Activated T-cell treated with anti-CD3 and anti-CD28 coated beads, Interleukin-2, amount 50 U/mL, for 72 hours (primary cell): ENCODE data around the gene GPLD1. TPM values are rescaled to one million over a fixed set of nuclear protein-coding genes. Genes with fewer than 3 reads are reported as not detected.

ENCODE experiments used
- ATAC-seq, 2 donors: fragments of 150-1000 bp; cut with Tn5 transposase; replicated peaks in 1 of 2; 2 replicates each; pipeline ENCODE4 v1.10.0; 2021; ENCODE audit warnings: moderate library complexity in 2 of 2, mild to moderate bottlenecking in 1 of 2
- DNase-seq, 2 donors: peaks; one replicate each; pipeline ENCODE4 v3.0.0; 2021 to 2022; ENCODE audit warnings: mixed read lengths in 1 of 2
- H3K27ac Mint-ChIP-seq: one replicate; pipeline ENCODE4 v1.8.0; 2022; ENCODE audit warnings: mild to moderate bottlenecking, moderate library complexity, mixed read lengths
- H3K27me3 Mint-ChIP-seq: one replicate; pipeline ENCODE4 v1.8.0; 2022; ENCODE audit warnings: low read depth, mixed read lengths
- H3K36me3 Mint-ChIP-seq, 2 donors: one replicate each; pipeline ENCODE4 v1.8.0; 2022; ENCODE audit warnings: mixed read lengths in 2 of 2, mild to moderate bottlenecking in 1 of 2; ENCODE audit not compliant: insufficient read depth in 2 of 2
- H3K4me1 Mint-ChIP-seq: one replicate; pipeline ENCODE4 v1.8.0; 2022; ENCODE audit warnings: low read depth, mixed read lengths
- H3K4me3 Mint-ChIP-seq, 2 donors: one replicate each; pipeline ENCODE4 v1.8.0; 2022; ENCODE audit warnings: mild to moderate bottlenecking in 2 of 2, mixed read lengths in 2 of 2, moderate library complexity in 2 of 2
- H3K9me3 Mint-ChIP-seq, 2 donors: one replicate each; pipeline ENCODE4 v1.8.0; 2022; ENCODE audit warnings: mixed read lengths in 2 of 2
- total RNA-seq, 2 donors: library from RNA; stranded (reverse); gene quantifications; one replicate each; pipeline ENCODE4 v1.2.3, GENCODE V29; 2022

The GPLD1 gene
- total RNA-seq, 2 donors from 2014 or later: 0.51 to 0.82 TPM

DNA sequence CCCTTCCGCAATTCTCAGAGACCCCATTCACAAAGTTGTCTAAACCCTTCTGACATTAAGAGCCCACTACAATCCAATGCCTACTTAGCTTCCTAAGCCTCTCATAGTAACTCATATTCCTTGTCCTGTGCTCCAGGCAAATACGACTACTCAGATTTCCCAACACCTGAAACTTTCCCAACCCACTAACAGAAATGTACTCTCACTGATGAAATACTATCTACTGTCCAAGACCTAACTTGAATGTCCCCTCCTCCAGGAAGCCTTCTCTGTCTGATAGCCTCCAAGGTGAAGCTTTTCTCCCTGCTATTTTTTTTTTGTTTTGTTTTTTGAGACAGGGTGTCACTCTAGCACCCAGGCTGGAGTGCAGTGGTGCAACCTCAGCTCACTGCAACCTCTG, 30.4 kb downstream of the GPLD1 start:
- H3K27ac Mint-ChIP-seq: no peak overlapping the region
- H3K4me3 Mint-ChIP-seq: no peak overlapping the region
- no peaks in the 10 kb centered on the region for H3K4me1 Mint-ChIP-seq
- no peak for DNase-seq
- ATAC-seq: no peak
- no peaks in the 10 kb centered on the region for H3K9me3 Mint-ChIP-seq
- H3K36me3 Mint-ChIP-seq: no peaks in the 10 kb centered on the region
- H3K27me3 Mint-ChIP-seq: no peaks in the 10 kb centered on the region

DNA sequence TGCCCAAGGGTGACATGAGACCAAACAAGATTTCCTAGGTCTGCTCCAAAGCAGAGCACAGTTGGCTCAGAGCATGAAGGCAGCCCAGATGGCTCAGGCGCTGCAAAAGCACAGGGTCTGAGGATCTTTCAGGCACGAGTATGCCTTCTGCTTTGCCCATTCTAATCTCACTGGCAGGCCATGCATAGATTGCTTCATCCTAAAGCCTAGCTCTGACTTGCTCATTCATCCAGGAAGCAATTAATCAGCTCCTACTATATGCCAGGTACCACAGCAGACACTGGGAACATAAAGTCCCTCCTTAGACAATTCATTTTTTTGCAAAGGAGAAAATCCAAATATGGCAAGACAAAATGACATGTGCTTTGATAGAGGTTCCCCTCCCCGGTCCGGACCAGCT, 31.2 kb downstream of the GPLD1 start:
- H3K27me3 Mint-ChIP-seq: no peaks in the 10 kb centered on the region
- ATAC-seq (no peak), DNase-seq (no peak)
- H3K4me3 Mint-ChIP-seq: no peak overlapping the region
- H3K27ac Mint-ChIP-seq: no peak overlapping the region
- no peaks in the 10 kb centered on the region for H3K4me1 Mint-ChIP-seq
- H3K9me3 Mint-ChIP-seq: no peaks in the 10 kb centered on the region
- no peaks in the 10 kb centered on the region for H3K36me3 Mint-ChIP-seq

DNA sequence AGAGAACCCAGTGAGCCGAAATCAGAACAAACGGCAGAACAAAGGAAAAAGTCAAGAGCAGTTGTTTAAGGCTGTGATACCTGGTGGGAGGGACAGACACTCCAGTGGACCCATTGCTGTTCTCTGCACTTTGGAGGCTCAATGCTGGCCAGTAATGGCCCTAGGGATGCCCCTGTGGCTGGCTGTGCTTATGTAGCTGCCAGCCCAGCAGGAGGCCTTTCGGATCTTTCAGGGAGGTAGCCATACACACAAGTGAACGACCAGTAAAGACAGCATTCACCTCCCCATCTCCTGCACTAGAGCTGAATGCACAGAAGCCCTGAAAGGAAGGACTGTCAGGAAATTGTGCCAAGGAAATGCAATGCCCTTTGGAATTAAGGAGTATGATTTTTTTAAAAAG, 34.3 kb downstream of the GPLD1 start:
- no peaks in the 10 kb centered on the region for H3K4me1 Mint-ChIP-seq
- no peaks in the 10 kb centered on the region for H3K9me3 Mint-ChIP-seq
- no peak overlapping the region for H3K4me3 Mint-ChIP-seq
- no peaks in the 10 kb centered on the region for H3K27me3 Mint-ChIP-seq
- ATAC-seq: no peak
- DNase-seq: no peak
- H3K27ac Mint-ChIP-seq: no peak overlapping the region
- no peaks in the 10 kb centered on the region for H3K36me3 Mint-ChIP-seq

DNA sequence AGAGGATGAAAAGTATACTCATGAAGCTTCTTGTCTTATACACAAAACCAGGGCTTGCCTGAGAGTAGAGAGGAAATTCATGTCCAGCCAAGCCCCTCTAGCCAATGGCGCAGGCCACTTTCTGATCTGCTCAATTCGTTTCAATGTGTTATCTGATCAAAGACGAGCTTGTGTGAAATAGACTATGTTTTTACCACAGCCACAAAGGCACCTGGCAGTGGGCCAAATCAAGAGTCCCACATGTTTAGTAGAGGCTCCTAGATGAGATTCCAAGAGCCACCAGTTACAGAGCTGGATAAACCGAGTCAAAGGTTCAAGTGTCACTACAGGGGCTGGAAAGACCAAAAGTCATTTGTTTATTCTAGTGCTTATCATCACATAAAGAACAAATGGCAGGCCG, 34.9 kb downstream of the GPLD1 start:
- no peaks in the 10 kb centered on the region for H3K4me1 Mint-ChIP-seq
- H3K27ac Mint-ChIP-seq: no peak overlapping the region

DNA sequence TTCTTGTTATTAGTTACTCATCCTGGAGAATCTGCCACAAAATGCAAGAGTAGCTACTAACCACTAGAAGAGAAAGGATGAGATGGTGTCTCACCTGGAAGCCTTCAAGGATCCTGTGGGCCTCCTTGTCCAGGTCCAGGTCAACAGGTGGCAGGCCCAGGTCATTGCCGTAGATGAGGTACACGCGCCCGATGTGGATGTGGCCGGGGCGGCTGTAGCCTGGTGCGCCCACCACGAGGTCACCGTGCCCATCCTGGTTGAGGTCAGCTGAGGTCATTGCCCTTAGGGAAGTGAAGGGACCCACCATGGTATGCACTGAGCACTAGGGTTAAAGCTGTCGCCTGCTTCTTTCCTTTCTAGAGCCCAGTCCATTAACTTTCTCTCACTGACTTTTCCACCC, 35.5 kb downstream of the GPLD1 start:
- ATAC-seq (no peak), DNase-seq (no peak)
- Mint-ChIP-seq H3K4me1 (no peaks in the 10 kb centered on the region), H3K27me3 (no peaks in the 10 kb centered on the region), H3K36me3 (no peaks in the 10 kb centered on the region), H3K9me3 (no peaks in the 10 kb centered on the region), H3K27ac (no peak overlapping the region), H3K4me3 (no peak overlapping the region)

More for the DNA sequence above, 34.9 kb downstream of the GPLD1 start:
- Mint-ChIP-seq H3K27me3 (no peaks in the 10 kb centered on the region), H3K4me3 (no peak overlapping the region), H3K36me3 (no peaks in the 10 kb centered on the region), H3K9me3 (no peaks in the 10 kb centered on the region)
- DNase-seq (no peak), ATAC-seq (no peak)

DNA sequence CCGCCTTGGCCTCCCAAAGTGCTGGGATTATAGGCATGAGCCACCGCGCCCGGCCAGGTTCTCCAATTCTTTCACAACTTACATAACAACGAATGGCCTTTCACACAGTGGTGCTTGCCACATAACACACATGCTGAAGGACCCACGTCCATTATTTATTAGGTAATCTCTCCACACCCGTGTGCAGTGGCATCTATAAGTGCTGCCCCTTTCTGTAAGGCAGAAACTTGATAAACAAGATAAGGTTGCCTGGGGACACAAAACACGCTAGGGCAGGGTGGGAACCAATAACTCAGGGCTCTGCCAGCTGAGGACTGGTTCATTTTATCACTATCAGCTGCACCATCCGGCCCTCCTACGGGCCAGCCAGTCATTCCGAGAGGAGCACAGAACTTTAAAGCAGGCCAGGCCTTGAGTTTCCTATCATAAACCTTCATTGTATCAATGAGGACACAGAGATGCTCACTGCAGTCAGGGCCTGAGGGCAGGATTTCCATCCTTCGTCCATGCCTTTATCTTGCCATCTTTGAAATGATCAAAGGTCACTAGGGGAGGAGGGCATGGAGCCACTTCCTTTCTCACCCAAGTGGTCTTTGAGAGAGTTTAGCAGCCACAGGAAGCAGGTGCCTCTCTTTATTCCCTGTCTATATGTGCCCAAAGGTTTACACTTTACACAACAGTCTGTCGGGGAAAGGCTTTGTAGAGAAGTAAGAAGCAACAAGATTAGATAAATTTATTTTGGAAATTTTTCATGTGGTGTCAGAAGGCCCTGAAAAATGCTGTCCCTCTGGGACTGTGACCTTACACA, 37.6 kb downstream of the GPLD1 start:
- Mint-ChIP-seq H3K27ac (no peak overlapping the region), H3K27me3 (no peaks in the 10 kb centered on the region), H3K36me3 (no peaks in the 10 kb centered on the region), H3K4me3 (no peak overlapping the region), H3K9me3 (no peaks in the 10 kb centered on the region), H3K4me1 (no peaks in the 10 kb centered on the region)
- DNase-seq (no peak), ATAC-seq (no peak)

DNA sequence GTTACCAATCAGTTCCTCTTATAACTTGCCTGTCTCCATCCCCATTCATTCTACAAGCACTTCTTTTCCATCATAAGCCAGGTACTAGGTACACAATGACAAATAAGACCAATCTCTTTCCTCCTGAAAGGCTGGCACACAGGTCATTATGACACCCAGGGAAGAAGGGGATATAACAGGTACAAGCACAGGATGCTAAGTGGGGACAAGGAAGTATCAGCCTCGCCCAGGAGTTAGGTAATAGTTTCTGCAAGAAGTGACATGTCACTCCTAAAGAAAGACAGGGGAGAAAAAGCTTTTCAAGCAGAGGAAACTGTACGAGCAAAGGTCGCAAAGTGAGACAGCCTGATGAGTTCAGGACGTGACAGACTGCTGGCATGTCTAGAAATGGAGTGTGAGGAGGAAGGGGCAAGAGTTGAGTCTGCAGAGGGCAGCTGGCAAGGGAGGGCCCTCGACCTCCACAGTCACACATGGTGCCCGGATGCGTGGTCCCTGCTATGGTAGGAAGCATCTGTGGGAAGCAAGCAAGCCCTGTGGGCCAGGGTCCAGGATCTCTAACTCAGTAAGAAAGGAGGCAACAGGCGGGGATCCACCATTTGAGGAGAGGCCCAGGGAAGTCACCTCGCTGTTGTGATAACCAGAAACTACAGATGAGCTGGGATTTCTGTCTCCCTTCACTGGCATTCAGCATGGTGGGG, 40.4 kb downstream of the GPLD1 start:
- ATAC-seq (no peak), DNase-seq (no peak)
- Mint-ChIP-seq H3K4me1 (no peaks in the 10 kb centered on the region), H3K9me3 (no peaks in the 10 kb centered on the region), H3K27me3 (no peaks in the 10 kb centered on the region), H3K36me3 (no peaks in the 10 kb centered on the region), H3K4me3 (no peak overlapping the region), H3K27ac (no peak overlapping the region)

DNA sequence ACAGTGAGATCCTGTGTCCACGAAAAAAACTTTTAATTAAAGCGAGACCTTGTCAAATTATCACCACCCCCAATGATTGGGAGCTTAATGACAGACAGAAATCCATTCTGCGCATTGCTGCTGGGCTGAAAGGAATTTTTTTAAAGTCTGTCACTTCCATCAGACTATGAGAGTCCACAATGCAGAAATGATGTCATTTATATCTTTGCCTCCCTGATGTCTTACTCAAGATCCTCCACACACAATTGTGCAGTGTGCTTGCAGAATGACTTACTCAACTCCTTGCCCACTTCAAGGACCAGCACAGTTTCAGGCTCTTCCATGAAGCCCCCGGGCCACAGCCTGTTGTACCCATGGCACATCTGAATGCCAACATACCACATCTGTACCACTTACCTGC, 41.0 kb downstream of the GPLD1 start:
- Mint-ChIP-seq H3K4me3 (no peak overlapping the region), H3K9me3 (no peaks in the 10 kb centered on the region), H3K27ac (no peak overlapping the region), H3K4me1 (no peaks in the 10 kb centered on the region), H3K27me3 (no peaks in the 10 kb centered on the region), H3K36me3 (no peaks in the 10 kb centered on the region)
- no peak for ATAC-seq
- no peak for DNase-seq

DNA sequence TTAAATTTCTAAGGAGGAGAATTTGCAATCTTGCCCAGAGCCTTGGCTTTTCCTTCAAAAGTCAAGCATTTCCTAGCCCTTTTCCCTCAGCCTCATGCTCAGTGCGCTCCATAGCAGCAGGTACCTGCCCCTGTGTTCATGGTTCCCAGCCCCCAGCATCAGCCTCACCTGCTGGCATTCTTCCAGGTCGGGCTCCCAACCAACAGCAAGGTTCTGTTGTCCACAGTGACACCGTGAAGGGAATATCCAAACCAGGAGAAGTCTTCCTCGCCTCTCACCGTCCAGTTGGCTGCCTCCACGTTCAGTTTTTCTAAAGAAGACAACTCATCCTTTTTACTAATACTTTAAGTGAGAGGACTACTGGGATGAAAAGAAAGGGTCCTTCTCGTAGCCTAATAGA, 42.7 kb downstream of the GPLD1 start:
- H3K36me3 Mint-ChIP-seq: no peaks in the 10 kb centered on the region
- no peaks in the 10 kb centered on the region for H3K9me3 Mint-ChIP-seq
- H3K4me3 Mint-ChIP-seq: no peak overlapping the region

DNA sequence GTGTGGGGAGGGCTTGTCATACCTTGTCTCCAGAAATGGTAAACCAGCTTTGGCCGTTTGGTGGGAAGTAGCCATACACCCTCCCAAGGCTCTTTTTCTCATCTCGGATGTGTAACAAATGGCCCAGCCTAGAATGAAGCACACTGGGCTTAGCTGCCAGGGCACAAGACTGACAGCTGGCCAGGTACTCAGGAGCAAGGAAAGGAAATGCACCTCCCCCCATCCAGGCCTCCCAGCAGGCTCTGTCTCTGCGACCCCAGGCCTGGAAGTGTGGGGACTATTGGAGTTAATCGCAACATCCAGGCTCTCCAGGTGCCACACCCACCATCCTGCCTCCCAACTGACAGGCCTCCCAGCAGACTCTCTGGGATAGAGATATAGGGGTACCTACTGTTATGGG, 43.7 kb downstream of the GPLD1 start:
- Mint-ChIP-seq H3K27me3 (no peaks in the 10 kb centered on the region), H3K9me3 (no peaks in the 10 kb centered on the region), H3K36me3 (no peaks in the 10 kb centered on the region), H3K4me3 (no peak overlapping the region), H3K27ac (no peak overlapping the region), H3K4me1 (no peaks in the 10 kb centered on the region)
- DNase-seq (no peak), ATAC-seq (no peak)

More for the DNA sequence above, 42.7 kb downstream of the GPLD1 start:
- DNase-seq (no peak), ATAC-seq (no peak)
- Mint-ChIP-seq H3K27ac (no peak overlapping the region), H3K4me1 (no peaks in the 10 kb centered on the region), H3K27me3 (no peaks in the 10 kb centered on the region)

DNA sequence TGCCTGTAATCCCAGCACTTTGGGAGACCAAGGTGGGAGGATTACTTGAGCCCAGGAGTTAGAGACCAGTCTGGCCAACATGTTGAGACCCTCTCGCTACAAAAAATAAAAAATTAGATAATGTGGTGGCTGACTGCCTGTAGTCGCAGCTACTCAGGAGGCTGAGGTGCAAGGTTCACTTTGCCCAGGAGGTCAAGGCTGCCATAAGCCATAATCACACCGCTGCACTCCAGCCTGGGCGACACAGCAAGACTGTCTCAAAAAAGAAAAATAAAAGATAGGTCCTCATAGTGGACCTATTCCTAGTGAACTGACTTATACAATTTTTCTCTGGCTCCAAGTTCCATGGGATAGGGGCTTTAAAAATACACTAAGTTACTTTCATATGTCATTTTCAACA, 44.8 kb downstream of the GPLD1 start:
- Mint-ChIP-seq H3K27ac (no peak overlapping the region), H3K27me3 (no peaks in the 10 kb centered on the region), H3K9me3 (no peaks in the 10 kb centered on the region), H3K4me3 (no peak overlapping the region), H3K36me3 (peaks cover 0 to 3% of the 10 kb centered on the region in 2 donors), H3K4me1 (no peaks in the 10 kb centered on the region)
- ATAC-seq (no peak), DNase-seq (no peak)

DNA sequence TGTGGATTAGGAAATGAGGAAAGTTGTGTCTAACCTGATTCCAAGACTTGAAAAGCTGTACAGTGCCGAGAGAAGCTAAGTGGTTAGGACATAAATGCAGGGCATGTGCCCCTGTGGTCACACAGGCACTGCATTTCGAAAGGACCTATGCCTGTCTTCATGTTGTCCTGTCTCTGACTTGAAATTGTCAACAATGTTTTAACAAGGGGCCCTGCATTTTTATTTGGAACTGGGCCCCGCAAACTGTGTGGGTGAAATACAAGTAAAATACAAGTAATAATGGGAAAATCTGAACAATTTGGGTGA, 47.8 kb downstream of the GPLD1 start:
- DNase-seq (no peak), ATAC-seq (no peak)
- Mint-ChIP-seq H3K36me3 (peaks cover 0 to 3% of the 10 kb centered on the region in 2 donors), H3K9me3 (no peaks in the 10 kb centered on the region), H3K4me1 (no peaks in the 10 kb centered on the region), H3K27ac (no peak overlapping the region), H3K27me3 (no peaks in the 10 kb centered on the region), H3K4me3 (no peak overlapping the region)

DNA sequence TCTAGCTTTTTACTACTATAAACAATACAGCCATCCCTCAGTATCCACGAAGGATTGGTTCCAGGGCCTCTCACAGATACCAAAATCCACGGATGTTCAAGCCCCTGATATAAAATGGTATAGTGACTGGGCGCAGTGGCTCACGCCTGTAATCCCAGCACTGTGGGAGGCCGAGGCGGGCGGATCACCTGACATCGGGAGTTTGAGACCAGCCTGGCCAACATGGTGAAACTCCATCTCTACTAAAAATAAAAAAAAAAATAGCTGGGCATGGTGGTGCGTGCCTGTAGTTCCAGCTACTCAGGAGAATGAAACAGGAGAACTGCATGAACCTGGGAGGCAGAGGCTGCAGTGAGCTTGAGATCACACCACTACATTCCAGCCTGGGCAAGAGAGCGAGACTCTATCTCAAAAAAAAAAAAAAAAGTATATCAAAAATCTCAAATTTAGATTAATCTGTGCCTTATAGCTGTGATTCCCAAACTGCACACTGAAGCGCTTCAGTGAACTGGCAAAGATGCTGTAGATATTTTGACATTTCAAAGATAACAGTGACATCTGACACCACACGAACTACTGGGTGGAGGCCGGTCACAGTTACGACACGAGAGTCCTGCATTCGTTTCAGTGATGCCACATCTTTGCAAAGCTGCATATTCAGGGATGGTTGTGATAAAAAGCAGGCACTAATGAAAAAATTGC, 48.3 kb downstream of the GPLD1 start:
- H3K4me1 Mint-ChIP-seq: no peaks in the 10 kb centered on the region

More for the DNA sequence above, 48.3 kb downstream of the GPLD1 start:
- H3K36me3 Mint-ChIP-seq: peaks cover 0 to 3% of the 10 kb centered on the region in 2 donors
- DNase-seq: no peak
- no peaks in the 10 kb centered on the region for H3K27me3 Mint-ChIP-seq
- no peak overlapping the region for H3K27ac Mint-ChIP-seq
- no peak overlapping the region for H3K4me3 Mint-ChIP-seq
- no peak for ATAC-seq
- no peaks in the 10 kb centered on the region for H3K9me3 Mint-ChIP-seq
